Measurements from ENCODE around the gene CAMK1G.

CAMK1G gene

GRCh38 chr1:209589863-209590262, 6.3 kb downstream of the CAMK1G start:
- no peaks in the 10 kb centered on the region; the same call in 1 of the 2 replicates for H3K9me3 ChIP-seq
- no peaks in the 10 kb centered on the region for H3K4me1 ChIP-seq
- H3K27me3 ChIP-seq, result no peaks in the 10 kb centered on the region; the same call in 1 of the 2 replicates
- no peak for TF ChIP-seq CTCF (IDR thresholded peaks at IDR 0.05; ENCODE audit: low read depth, low read length)
- no peaks in the 10 kb centered on the region for H3K36me3 ChIP-seq
- no peak overlapping the region for H3K4me3 ChIP-seq (ENCODE audit: low read depth, low read length)
- no peak for DNase-seq

GRCh38 chr1:209590405-209590804, 6.9 kb downstream of the CAMK1G start:
- DNase-seq, result peak; percentile 63
- no peaks in the 10 kb centered on the region for H3K36me3 ChIP-seq

GRCh38 chr1:209593747-209594146, 10.2 kb downstream of the CAMK1G start:
- Histone ChIP-seq H3K9me3 (no peaks in the 10 kb centered on the region; the same call in 1 of the 2 replicates), H3K4me1 (no peaks in the 10 kb centered on the region), H3K27me3 (no peaks in the 10 kb centered on the region), H3K36me3 (no peaks in the 10 kb centered on the region), H3K4me3 (ENCODE audit: low read depth, low read length) (no peak overlapping the region)
- no peak for TF ChIP-seq CTCF (IDR thresholded peaks at IDR 0.05; ENCODE audit: low read depth, low read length)
- no peak for DNase-seq

More at GRCh38 chr1:209590405-209590804, 6.9 kb downstream of the CAMK1G start:
- no peaks in the 10 kb centered on the region for H3K4me1 ChIP-seq
- peak; percentile 54 for TF ChIP-seq CTCF (IDR thresholded peaks at IDR 0.05; ENCODE audit: low read depth, low read length)
- H3K27me3 ChIP-seq, result no peaks in the 10 kb centered on the region; the same call in 1 of the 2 replicates
- H3K4me3 ChIP-seq (ENCODE audit: low read depth, low read length), result no peak overlapping the region
- H3K9me3 ChIP-seq, result no peaks in the 10 kb centered on the region; the same call in 1 of the 2 replicates

GRCh38 chr1:209594440-209594839, 10.9 kb downstream of the CAMK1G start:
- Histone ChIP-seq H3K27me3 (no peaks in the 10 kb centered on the region), H3K4me3 (ENCODE audit: low read depth, low read length) (no peak overlapping the region), H3K4me1 (no peaks in the 10 kb centered on the region), H3K9me3 (no peaks in the 10 kb centered on the region; the same call in 1 of the 2 replicates), H3K36me3 (no peaks in the 10 kb centered on the region)
- no peak for DNase-seq
- no peak for TF ChIP-seq CTCF (IDR thresholded peaks at IDR 0.05; ENCODE audit: low read depth, low read length)

GRCh38 chr1:209595028-209595427, 11.5 kb downstream of the CAMK1G start:
- no peak for DNase-seq
- no peak for TF ChIP-seq CTCF (IDR thresholded peaks at IDR 0.05; ENCODE audit: low read depth, low read length)
- H3K4me3 ChIP-seq (ENCODE audit: low read depth, low read length), result no peak overlapping the region
- no peaks in the 10 kb centered on the region for H3K36me3 ChIP-seq
- no peaks in the 10 kb centered on the region for H3K27me3 ChIP-seq
- H3K4me1 ChIP-seq, result no peaks in the 10 kb centered on the region
- H3K9me3 ChIP-seq, result no peaks in the 10 kb centered on the region; the same call in 1 of the 2 replicates

- Histone ChIP-seq H3K36me3 (no peaks in the 10 kb centered on the region), H3K27me3 (no peaks in the 10 kb centered on the region), H3K4me1 (no peaks in the 10 kb centered on the region), H3K9me3 (no peaks in the 10 kb centered on the region; the same call in 1 of the 2 replicates), H3K4me3 (ENCODE audit: low read depth, low read length) (no peak overlapping the region)
- DNase-seq, result no peak
- no peak for TF ChIP-seq CTCF (IDR thresholded peaks at IDR 0.05; ENCODE audit: low read depth, low read length)
Observed at GRCh38 chr1:209595599-209596285, 12.2 kb downstream of the CAMK1G start.

Data from BE2C (cell line).